Trophoblast cell (in vitro differentiated cells and primary cell): ENCODE data around the gene SLC43A3.

Source experiments
- DNase-seq, 2 donors: peaks; one replicate each; pipeline ENCODE4 v3.0.0-alpha.2; 2016
- H2AFZ ChIP-seq: 2 replicates; pipeline ENCODE4 v1.6.1; 2013; ENCODE audit warnings: low read length, moderate library complexity, mild to moderate bottlenecking; ENCODE audit not compliant: insufficient read depth, poor library complexity
- H2AK5ac ChIP-seq: 2 replicates; pipeline ENCODE4 v1.6.1; 2013; ENCODE audit warnings: mild to moderate bottlenecking, low read length
- H2BK120ac ChIP-seq: 2 replicates; pipeline ENCODE4 v1.6.1; 2013; ENCODE audit warnings: low read length, mild to moderate bottlenecking, moderate library complexity; ENCODE audit not compliant: insufficient read depth, poor library complexity
- H2BK12ac ChIP-seq: 2 replicates; pipeline ENCODE4 v1.6.1; 2013; ENCODE audit warnings: mild to moderate bottlenecking, low read length, moderate library complexity
- H2BK5ac ChIP-seq: 2 replicates; pipeline ENCODE4 v1.6.1; 2013; ENCODE audit warnings: low read length, low read depth, moderate library complexity, mild to moderate bottlenecking; ENCODE audit not compliant: poor library complexity
- H3K14ac ChIP-seq: 2 replicates; pipeline ENCODE4 v1.6.1; 2013; ENCODE audit warnings: mild to moderate bottlenecking, low read length
- H3K18ac ChIP-seq: 2 replicates; pipeline ENCODE4 v1.6.1; 2013; ENCODE audit warnings: mild to moderate bottlenecking, low read length
- H3K23ac ChIP-seq: 2 replicates; pipeline ENCODE4 v1.6.1; 2013; ENCODE audit warnings: low read length
- H3K27ac ChIP-seq: 2 replicates; pipeline ENCODE4 v1.5.1; 2013; ENCODE audit warnings: low read depth, mild to moderate bottlenecking, inconsistent platforms, low read length, moderate library complexity
- H3K27me3 ChIP-seq: 2 replicates; pipeline ENCODE4 v1.6.1; 2013; ENCODE audit warnings: inconsistent platforms, mild to moderate bottlenecking, low read length, moderate library complexity; ENCODE audit not compliant: insufficient read depth
- H3K36me3 ChIP-seq, 2 experiments: 1 replicate in 1 of 2; 2 replicates in 1 of 2; pipeline ENCODE4 v1.6.1; 2013; ENCODE audit warnings: low read length in 2 of 2, mild to moderate bottlenecking in 2 of 2, moderate library complexity in 1 of 2; ENCODE audit not compliant: insufficient read depth in 2 of 2, control insufficient read depth in 1 of 2
- H3K4ac ChIP-seq: 2 replicates; pipeline ENCODE4 v1.6.1; 2013; ENCODE audit warnings: low read depth, mild to moderate bottlenecking, low read length, moderate library complexity
- H3K4me1 ChIP-seq, 2 experiments: 1 replicate in 1 of 2; 2 replicates in 1 of 2; pipeline ENCODE4 v1.6.1; 2013; ENCODE audit warnings: low read length in 2 of 2, mild to moderate bottlenecking in 2 of 2, moderate library complexity in 1 of 2; ENCODE audit not compliant: insufficient read depth in 2 of 2, control insufficient read depth in 1 of 2
- H3K4me2 ChIP-seq: 2 replicates; pipeline ENCODE4 v1.6.1; 2013; ENCODE audit warnings: inconsistent platforms, mild to moderate bottlenecking, low read length, moderate library complexity
- H3K4me3 ChIP-seq: 2 replicates; pipeline ENCODE4 v1.5.1; 2013; ENCODE audit warnings: mild to moderate bottlenecking, low read depth, low read length, inconsistent platforms
- H3K79me1 ChIP-seq: one replicate; pipeline ENCODE4 v1.6.1; 2013; ENCODE audit warnings: low read length
- H3K79me2 ChIP-seq: 2 replicates; pipeline ENCODE4 v1.6.1; 2013; ENCODE audit warnings: low read length, mild to moderate bottlenecking; ENCODE audit not compliant: control insufficient read depth, insufficient read depth, poor library complexity
- H3K9ac ChIP-seq: 2 replicates; pipeline ENCODE4 v1.6.1; 2013; ENCODE audit warnings: mild to moderate bottlenecking, low read length
- H3K9me3 ChIP-seq: 2 replicates; pipeline ENCODE4 v1.6.1; 2013; ENCODE audit warnings: low read depth, mild to moderate bottlenecking, control low read depth, inconsistent platforms, low read length; ENCODE audit not compliant: insufficient read depth
- H4K12ac ChIP-seq: 2 replicates; pipeline ENCODE4 v1.6.1; 2013; ENCODE audit warnings: low read depth, mild to moderate bottlenecking, low read length, moderate library complexity
- H4K8ac ChIP-seq: 2 replicates; pipeline ENCODE4 v1.6.1; 2013; ENCODE audit warnings: low read depth, mild to moderate bottlenecking, low read length, moderate library complexity
- H4K91ac ChIP-seq: one replicate; pipeline ENCODE4 v1.6.1; 2013; ENCODE audit warnings: low read depth, mild to moderate bottlenecking, low read length, moderate library complexity
- WGBS: extraction: QIAGEN DNeasy Blood & Tissue Kit; methylation state at CpG from one replicate; pipeline ENCODE4 v1.1.7; 2013; ENCODE audit warnings: missing lambda C conversion rate; ENCODE audit not compliant: insufficient read length, insufficient coverage; ENCODE audit errors: extremely low coverage; 5-methylcytosine and 5-hydroxymethylcytosine counted together

The SLC43A3 gene

GRCh38 chr11:57464539-57465181, 37.7 kb upstream of the SLC43A3 start:
- Histone ChIP-seq H3K23ac (no peak overlapping the region), H3K36me3 (no peaks in the 10 kb centered on the region), H2AK5ac (no peak overlapping the region), H3K9ac (no peak overlapping the region), H3K4ac (no peak overlapping the region), H3K4me2 (no peak overlapping the region), H3K9me3 (peaks cover 1% of the 10 kb centered on the region), H2AFZ (no peak overlapping the region), H3K4me1 (peaks cover 2 to 5% of the 10 kb centered on the region in 2 experiments), H3K27ac (no peak overlapping the region), H3K79me2 (no peaks in the 10 kb centered on the region), H3K79me1 (no peaks in the 10 kb centered on the region), H3K14ac (no peak overlapping the region), H3K4me3 (no peak overlapping the region), H2BK5ac (no peak overlapping the region), H4K91ac (no peak overlapping the region), H3K18ac (no peak overlapping the region), H2BK120ac (no peak overlapping the region), H2BK12ac (no peak overlapping the region), H4K8ac (no peak overlapping the region), H4K12ac (no peak overlapping the region), H3K27me3 (peaks cover 28% of the 10 kb centered on the region)
- WGBS: no CpG with 5 or more reads among the region's 30 CpGs
- DNase-seq: peak in 1 of 2 donors; percentile 43

GRCh38 chr11:57463671-57464538, 37.0 kb upstream of the SLC43A3 start:
- Histone ChIP-seq H2BK5ac (no peak overlapping the region), H4K12ac (no peak overlapping the region), H3K4me3 (no peak overlapping the region), H3K79me2 (no peaks in the 10 kb centered on the region), H3K79me1 (no peaks in the 10 kb centered on the region), H2AFZ (no peak overlapping the region), H3K9me3 (peaks cover 3% of the 10 kb centered on the region), H3K4ac (no peak overlapping the region), H3K36me3 (no peaks in the 10 kb centered on the region), H3K27me3 (peaks cover 36% of the 10 kb centered on the region), H3K4me2 (no peak overlapping the region), H3K18ac (no peak overlapping the region), H3K4me1 (peaks cover 2 to 5% of the 10 kb centered on the region in 2 experiments), H3K14ac (no peak overlapping the region), H3K27ac (no peak overlapping the region), H3K23ac (no peak overlapping the region), H2BK12ac (no peak overlapping the region), H3K9ac (no peak overlapping the region), H4K8ac (no peak overlapping the region), H2AK5ac (no peak overlapping the region), H4K91ac (no peak overlapping the region), H2BK120ac (no peak overlapping the region)
- DNase-seq: no peak
- no CpG with 5 or more reads among the region's 14 CpGs for WGBS

GRCh38 chr11:57462597-57462996, 35.7 kb upstream of the SLC43A3 start:
- Histone ChIP-seq H2AK5ac (no peak overlapping the region), H3K18ac (no peak overlapping the region), H2AFZ (no peak overlapping the region), H3K9ac (no peak overlapping the region), H3K4ac (no peak overlapping the region), H3K14ac (no peak overlapping the region), H3K79me2 (no peaks in the 10 kb centered on the region), H3K4me2 (no peak overlapping the region), H3K27ac (no peak overlapping the region), H3K4me3 (no peak overlapping the region), H2BK12ac (no peak overlapping the region), H3K79me1 (no peaks in the 10 kb centered on the region), H3K27me3 (peaks cover 46% of the 10 kb centered on the region), H2BK5ac (no peak overlapping the region), H2BK120ac (no peak overlapping the region), H4K12ac (no peak overlapping the region), H3K23ac (no peak overlapping the region), H3K4me1 (peaks cover 3 to 5% of the 10 kb centered on the region in 2 experiments), H3K36me3 (no peaks in the 10 kb centered on the region), H4K91ac (no peak overlapping the region), H3K9me3 (peaks cover 5% of the 10 kb centered on the region), H4K8ac (no peak overlapping the region)
- DNase-seq: no peak
- no CpG with 5 or more reads among the region's 3 CpGs for WGBS

GRCh38 chr11:57461841-57462489, 35.0 kb upstream of the SLC43A3 start:
- H3K9me3 ChIP-seq: peaks cover 6% of the 10 kb centered on the region
- peaks cover 48% of the 10 kb centered on the region for H3K27me3 ChIP-seq
- no peak overlapping the region for H2AFZ ChIP-seq
- H3K36me3 ChIP-seq: no peaks in the 10 kb centered on the region
- no peak overlapping the region for H3K14ac ChIP-seq
- no peak overlapping the region for H3K27ac ChIP-seq
- no peak overlapping the region for H3K4me3 ChIP-seq
- no peak overlapping the region for H4K12ac ChIP-seq
- H3K18ac ChIP-seq: no peak overlapping the region
- WGBS: no CpG with 5 or more reads among the region's 16 CpGs
- H3K23ac ChIP-seq: no peak overlapping the region
- no peak overlapping the region for H2BK12ac ChIP-seq
- H3K79me1 ChIP-seq: no peaks in the 10 kb centered on the region
- no peak overlapping the region for H2AK5ac ChIP-seq
- no peak overlapping the region for H3K4ac ChIP-seq
- H3K4me2 ChIP-seq: no peak overlapping the region
- H3K9ac ChIP-seq: no peak overlapping the region
- H3K4me1 ChIP-seq: peaks cover 5 to 7% of the 10 kb centered on the region in 2 experiments
- DNase-seq: no peak
- no peak overlapping the region for H2BK5ac ChIP-seq
- no peak overlapping the region for H4K8ac ChIP-seq
- H3K79me2 ChIP-seq: no peaks in the 10 kb centered on the region
- H2BK120ac ChIP-seq: no peak overlapping the region
- H4K91ac ChIP-seq: no peak overlapping the region
